H1 (cell line): ENCODE results near the gene KRT72.

ENCODE experiments used
- ATF2 ChIP-seq: IDR thresholded peaks from 2 replicates; pipeline ENCODE4 v1.6.1; 2012; ENCODE audit warnings: low read length, inconsistent platforms
- EGR1 ChIP-seq: IDR thresholded peaks from 2 replicates; pipeline ENCODE4 v1.6.1; 2011; ENCODE audit warnings: low read depth, low read length, borderline replicate concordance
- EP300 ChIP-seq, 2 experiments: IDR thresholded peaks; 1 replicate in 1 of 2; 2 replicates in 1 of 2; pipeline ENCODE4 v1.6.1; 2011 to 2012; ENCODE audit warnings: low read depth in 2 of 2, low read length in 2 of 2, mild to moderate bottlenecking in 2 of 2, borderline replicate concordance in 1 of 2, inconsistent platforms in 1 of 2, moderate library complexity in 1 of 2
- POLR2AphosphoS5 ChIP-seq: IDR thresholded peaks from 2 replicates; pipeline ENCODE4 v1.6.1; 2011; ENCODE audit warnings: low read depth, low read length

GRCh38 chr12:52555577-52555976 lies 45.7 kb downstream of the KRT72 start:
- no peak for TF ChIP-seq EGR1
- TF ChIP-seq POLR2AphosphoS5 = no peak
- TF ChIP-seq ATF2 = no peak
- no peak for TF ChIP-seq EP300 (IDR thresholded peaks at IDR 0.05; ENCODE audit: borderline replicate concordance in 1 of 2, low read depth in 2 of 2, low read length in 2 of 2)
